Dermis blood vessel endothelial cell (primary cell): ENCODE data around the gene ARHGEF1. TPM values are rescaled to one million over a fixed set of nuclear protein-coding genes. Genes with fewer than 3 reads are reported as not detected.

Source experiments
- DNase-seq: peaks from one replicate; pipeline ENCODE4 v3.0.0; 2010
- total RNA-seq: library from RNA; depleted of rRNA; stranded (reverse); fragments of >200 nt; gene quantifications from 2 replicates; pipeline ENCODE4 v1.2.3, GENCODE V29; 2014

Gene ARHGEF1
- total RNA-seq, 1 donor from 2014 or later, result 53.8 TPM

- no peak for DNase-seq
Observed at GRCh38 chr19:41919948-41920712, 37.1 kb downstream of the ARHGEF1 start.

- DNase-seq, result no peak
Observed at GRCh38 chr19:41920882-41921576, 38.0 kb downstream of the ARHGEF1 start.

GRCh38 chr19:41921577-41922576 lies 38.9 kb downstream of the ARHGEF1 start:
- DNase-seq, result no peak

GRCh38 chr19:41922585-41922984 lies 39.6 kb downstream of the ARHGEF1 start:
- no peak for DNase-seq

GRCh38 chr19:41923045-41923788 lies 40.2 kb downstream of the ARHGEF1 start:
- DNase-seq, result no peak

GRCh38 chr19:41924151-41925145 lies 41.5 kb downstream of the ARHGEF1 start:
- no peak for DNase-seq

- no peak for DNase-seq
Observed at GRCh38 chr19:41925208-41926003, 42.4 kb downstream of the ARHGEF1 start.

GRCh38 chr19:41926028-41926762 lies 43.2 kb downstream of the ARHGEF1 start:
- no peak for DNase-seq

GRCh38 chr19:41926763-41927496 lies 43.9 kb downstream of the ARHGEF1 start:
- no peak for DNase-seq

GRCh38 chr19:41927497-41928192 lies 44.7 kb downstream of the ARHGEF1 start:
- no peak for DNase-seq

GRCh38 chr19:41928221-41928683 lies 45.3 kb downstream of the ARHGEF1 start, which contains the start of gene ERFL:
Gene ERFL, minus strand, starts transcription at chr19:41928449. Its CDS starts 15,530 bp downstream, at chr19:41912919.
- peak; percentile 21 for DNase-seq

GRCh38 chr19:41928754-41929535 lies 46.0 kb downstream of the ARHGEF1 start:
- no peak for DNase-seq

GRCh38 chr19:41929536-41930071 lies 46.6 kb downstream of the ARHGEF1 start:
- no peak for DNase-seq

GRCh38 chr19:41930322-41930722 lies 47.3 kb downstream of the ARHGEF1 start:
- DNase-seq, result no peak

- DNase-seq, result peak; percentile 23
Observed at GRCh38 chr19:41930926-41931592, 48.1 kb downstream of the ARHGEF1 start.

- no peak for DNase-seq
Observed at GRCh38 chr19:41932259-41932719, 49.3 kb downstream of the ARHGEF1 start.
